Caco-2 (cell line): ENCODE measurements around the gene GLRX2. TPM values are rescaled to one million over a fixed set of nuclear protein-coding genes. Genes with fewer than 3 reads are reported as not detected.
A peak's percentile ranks its signal among the peaks of the same experiment; 100 is the strongest.
"Not testable (repeated sequence)": the region's sequence is repeated elsewhere in the genome, so short reads cannot be mapped to it uniquely, and the experiment has no call there.

Experiments
- BruUV-seq: library from RNA; stranded (reverse); fragments of 400-500 nt; replicated peaks from 2 replicates; lab custom pipeline; 2021; lab: Mats Ljungman, UMichigan
- CTCF ChIA-PET: fragments of 300-600 bp; sonication (Branson Sonifier 250); formaldehyde crosslinking; loops from one replicate; lab custom pipeline; 2022; ENCODE audit warnings: antibody characterized with exemption; lab: Charles Lee
- POLR2A ChIA-PET: fragments of 300-600 bp; sonication (Branson Sonifier 250); formaldehyde crosslinking; loops from one replicate; lab custom pipeline; 2022; ENCODE audit warnings: antibody characterized with exemption; lab: Charles Lee
- DNase-seq, 2 experiments: peaks; one replicate each; pipeline versions ENCODE4 v3.0.0 to v3.0.0-alpha.2; 2020 to 2022
- H3K27me3 ChIP-seq: replicated peaks from 2 replicates; pipeline ENCODE4 v1.6.0; 2011; ENCODE audit warnings: low read length; ENCODE audit not compliant: control insufficient read depth, insufficient read depth
- H3K36me3 ChIP-seq: 2 replicates; pipeline ENCODE4 v1.5.1; 2011; ENCODE audit warnings: low read length; ENCODE audit not compliant: control insufficient read depth, insufficient read depth
- H3K4me1 ChIP-seq: fragments of 250-450 bp; sonication (Bioruptor Pico); 2 replicates; pipeline ENCODE4 v1.5.1; 2020; ENCODE audit warnings: mild to moderate bottlenecking
- H3K4me3 ChIP-seq: 2 replicates; pipeline ENCODE4 v1.5.1; 2011; ENCODE audit warnings: low read depth, mild to moderate bottlenecking, control low read depth, low read length
- H3K9me3 ChIP-seq: fragments of 250-450 bp; sonication (Bioruptor Pico); 2 replicates; pipeline ENCODE4 v1.5.1; 2020; ENCODE audit warnings: mild to moderate bottlenecking, moderate library complexity
- H3K27ac Mint-ChIP-seq: one replicate; pipeline ENCODE4 v1.8.0; 2022; ENCODE audit warnings: mixed read lengths; ENCODE audit not compliant: unreplicated experiment
- H3K27me3 Mint-ChIP-seq: one replicate; pipeline ENCODE4 v1.8.0; 2022; ENCODE audit warnings: mixed read lengths; ENCODE audit not compliant: insufficient read depth, unreplicated experiment
- H3K36me3 Mint-ChIP-seq: one replicate; pipeline ENCODE4 v1.8.0; 2022; ENCODE audit warnings: mild to moderate bottlenecking, mixed read lengths; ENCODE audit not compliant: insufficient read depth, unreplicated experiment
- H3K4me1 Mint-ChIP-seq: one replicate; pipeline ENCODE4 v1.8.0; 2022; ENCODE audit warnings: low read depth, mixed read lengths; ENCODE audit not compliant: unreplicated experiment
- H3K4me3 Mint-ChIP-seq: one replicate; pipeline ENCODE4 v1.8.0; 2022; ENCODE audit warnings: mild to moderate bottlenecking, moderate library complexity, mixed read lengths; ENCODE audit not compliant: unreplicated experiment
- H3K9me3 Mint-ChIP-seq: one replicate; pipeline ENCODE4 v1.8.0; 2022; ENCODE audit warnings: mixed read lengths; ENCODE audit not compliant: unreplicated experiment
- CTCF ChIP-seq, 2 experiments: fragments of 200-600 bp in 1 of 2; IDR thresholded peaks; 1 replicate in 1 of 2; 2 replicates in 1 of 2; pipeline versions ENCODE4 v1.5.1 to v1.8.0; 2011 to 2022; ENCODE audit warnings: antibody characterized with exemption in 1 of 2, control low read depth in 1 of 2, inconsistent platforms in 1 of 2, low read depth in 1 of 2, low read length in 1 of 2, mild to moderate bottlenecking in 1 of 2, moderate library complexity in 1 of 2; ENCODE audit not compliant: insufficient read depth in 1 of 2, severe bottlenecking in 1 of 2, unreplicated experiment in 1 of 2
- intact Hi-C: fragments of 100-400 bp; cut with micrococcal nuclease; formaldehyde crosslinking; loops from one replicate; pipeline ENCODE4 v1.10.0; 2022; ENCODE audit not compliant: unreplicated experiment
- microRNA-seq: library from miRNA; unstranded; fragments of <30 nt; microRNA quantifications from one replicate; pipeline ENCODE4 v1.2.0, GENCODE V29; 2022
- total RNA-seq: library from RNA; stranded (reverse); gene quantifications from 2 replicates; pipeline ENCODE4 v1.2.3, GENCODE V29; 2022

The GLRX2 gene
- total RNA-seq, 1 experiment from 2014 or later, result 20.7 TPM

- H3K27ac Mint-ChIP-seq, result peak overlapping the region; percentile 91
- H3K4me3 Mint-ChIP-seq, result peak overlapping the region; percentile 90
- Histone ChIP-seq H3K36me3 (no peaks in the 10 kb centered on the region), H3K4me1 (peaks cover 5% of the 10 kb centered on the region; the same call in 1 of the 2 replicates), H3K9me3 (no peaks in the 10 kb centered on the region), H3K27me3 (no peaks in the 10 kb centered on the region), H3K4me3 (peak overlapping the region; percentile 70)
- H3K27me3 Mint-ChIP-seq, result no peaks in the 10 kb centered on the region
- ChIA-PET POLR2A (interaction anchor here (0.5 to 1.2 kb wide), 7 partner anchors 20 to 259 kb away, joined by 3 to 15 read pairs (median 3); partner anchors contain the start of gene GLRX2), CTCF (interaction anchor here (0.6 to 0.7 kb wide), 3 partner anchors 11 to 63 kb away, joined by 3 to 4 read pairs (median 3); no protein-coding TSS in a partner anchor)
- TSS peak; percentile 54 for BruUV-seq
- TF ChIP-seq CTCF (IDR thresholded peaks at IDR 0.05; ENCODE audit: insufficient read depth in 1 of 2, low read depth in 1 of 2, low read length in 1 of 2, severe bottlenecking in 1 of 2, unreplicated experiment in 1 of 2), result no peak
- intact Hi-C loops, result loop anchor here (1.0 to 2.0 kb wide), 5 partner anchors 22 to 250 kb away; partner anchors contain the start of genes CDC73 and GLRX2
- H3K36me3 Mint-ChIP-seq, result peaks cover 22% of the 10 kb centered on the region
- H3K4me1 Mint-ChIP-seq, result peaks cover 15% of the 10 kb centered on the region
- peak; percentile 52 to 54 for DNase-seq
- no peaks in the 10 kb centered on the region for H3K9me3 Mint-ChIP-seq
These were observed 46.5 kb downstream of the GLRX2 start for GRCh38 chr1:193058529-193059281.

GRCh38 chr1:193054169-193054675, 51.0 kb downstream of the GLRX2 start:
- Mint-ChIP-seq H3K27me3 (no peaks in the 10 kb centered on the region), H3K4me1 (peaks cover 11% of the 10 kb centered on the region), H3K27ac (no peak overlapping the region), H3K36me3 (peaks cover 22% of the 10 kb centered on the region), H3K9me3 (no peaks in the 10 kb centered on the region), H3K4me3 (no peak overlapping the region)
- Histone ChIP-seq H3K4me3 (no peak overlapping the region), H3K36me3 (no peaks in the 10 kb centered on the region), H3K9me3 (no peaks in the 10 kb centered on the region), H3K27me3 (no peaks in the 10 kb centered on the region), H3K4me1 (no peaks in the 10 kb centered on the region)
- no TSS peak for BruUV-seq
- TF ChIP-seq CTCF (IDR thresholded peaks at IDR 0.05; ENCODE audit: insufficient read depth in 1 of 2, low read depth in 1 of 2, low read length in 1 of 2, severe bottlenecking in 1 of 2, unreplicated experiment in 1 of 2), result no peak
- CTCF ChIA-PET, result no interaction called here
- POLR2A ChIA-PET, result no interaction called here
- DNase-seq, result no peak
- intact Hi-C loops, result no loop called here

- H3K4me1 Mint-ChIP-seq, H3K9me3 Mint-ChIP-seq, H3K36me3 ChIP-seq, H3K4me1 ChIP-seq, BruUV-seq, H3K4me3 Mint-ChIP-seq, H3K4me3 ChIP-seq, H3K27ac Mint-ChIP-seq, DNase-seq, CTCF ChIA-PET, POLR2A ChIA-PET, H3K9me3 ChIP-seq, H3K27me3 ChIP-seq, H3K27me3 Mint-ChIP-seq, intact Hi-C loops: not testable (repeated sequence)
- peaks cover 15% of the 10 kb centered on the region for H3K36me3 Mint-ChIP-seq
These were observed 56.3 kb downstream of the GLRX2 start for GRCh38 chr1:193048913-193049312.

Small RNAs within 50 kb of the gene (microRNA-seq; reads per million reads assigned to microRNA genes)
- not detected for gene MIR1278

Other genes with a start within 250 kb of the GLRX2 start
- gene UCHL5, start 46.1 kb downstream of the GLRX2 start, total RNA-seq, result 49.6 and 49.9 TPM in 2 replicates
- 49.2 and 50.0 TPM in 2 replicates for gene RO60, start 45.8 kb downstream of the GLRX2 start, total RNA-seq
- gene CDC73, start 16.6 kb upstream of the GLRX2 start, total RNA-seq, result 48.9 and 50.5 TPM in 2 replicates
- not detected in 2 replicates for gene B3GALT2, start 81.2 kb upstream of the GLRX2 start, total RNA-seq